Activated CD4-positive, alpha-beta T cell treated with anti-CD3 and anti-CD28 coated beads for 4 hours (primary cell): Measurements from ENCODE around the gene PSMC5.
"Not testable (repeated sequence)": the region's sequence is repeated elsewhere in the genome, so short reads cannot be mapped to it uniquely, and the experiment has no call there.

Experiments
- DNase-seq, 2 donors: peaks; one replicate each; pipeline ENCODE4 v3.0.0-alpha.2; 2020

Gene PSMC5

GRCh38 chr17:63827002-63827800 lies at the start of gene PSMC5, which contains the start of gene FTSJ3:
Gene PSMC5, plus strand, starts transcription at chr17:63827431. Its CDS starts 60 bp downstream, at chr17:63827491.
Gene FTSJ3, minus strand, starts transcription at chr17:63827663. Its CDS starts 761 bp downstream, at chr17:63826902.
- DNase-seq = peak; percentile 92 to 96

DNA sequence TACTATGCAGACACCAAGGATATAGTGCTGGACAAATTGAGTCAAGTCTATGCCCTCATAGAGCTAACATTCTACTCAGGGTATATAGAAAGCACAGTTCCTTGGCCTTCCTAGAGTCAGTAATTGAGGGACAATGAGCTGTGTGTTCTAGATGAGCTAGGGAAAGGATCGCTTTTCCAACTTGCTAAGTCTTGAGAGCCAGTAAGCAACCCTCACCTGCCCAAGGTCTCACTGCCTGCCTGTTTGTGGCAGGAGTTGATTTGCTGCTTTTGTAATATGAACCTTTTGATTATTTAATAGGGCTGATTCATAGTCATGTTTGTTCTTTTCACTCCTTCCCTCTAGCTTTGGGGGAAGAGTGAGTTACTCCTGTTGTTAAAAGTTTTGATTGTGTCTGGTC lies 46.7 kb upstream of the PSMC5 start:
- DNase-seq = no peak

- DNase-seq = no peak
Observed at GRCh38 chr17:63780928-63781327, 46.3 kb upstream of the PSMC5 start.

GRCh38 chr17:63783522-63783921 lies 43.7 kb upstream of the PSMC5 start:
- no peak for DNase-seq

DNA sequence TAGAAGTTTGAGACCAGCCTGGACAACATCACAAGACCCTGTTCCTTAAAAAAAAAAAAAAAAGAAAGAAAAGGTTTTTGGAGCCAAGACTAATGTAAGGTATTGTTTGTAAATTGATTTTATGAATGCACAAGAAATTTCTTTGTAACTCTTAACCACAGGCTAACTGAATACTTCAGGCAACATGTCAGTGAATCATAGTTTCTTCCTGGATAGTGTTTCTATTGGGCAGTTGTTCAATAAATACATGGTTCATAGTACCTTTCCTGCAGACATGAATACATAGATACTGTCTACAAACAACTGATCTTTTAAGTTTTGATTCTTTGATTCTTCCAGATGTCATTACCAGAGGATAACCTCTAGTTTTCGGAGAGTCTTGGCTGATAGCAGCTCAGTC lies 41.7 kb upstream of the PSMC5 start:
- DNase-seq = no peak

DNA sequence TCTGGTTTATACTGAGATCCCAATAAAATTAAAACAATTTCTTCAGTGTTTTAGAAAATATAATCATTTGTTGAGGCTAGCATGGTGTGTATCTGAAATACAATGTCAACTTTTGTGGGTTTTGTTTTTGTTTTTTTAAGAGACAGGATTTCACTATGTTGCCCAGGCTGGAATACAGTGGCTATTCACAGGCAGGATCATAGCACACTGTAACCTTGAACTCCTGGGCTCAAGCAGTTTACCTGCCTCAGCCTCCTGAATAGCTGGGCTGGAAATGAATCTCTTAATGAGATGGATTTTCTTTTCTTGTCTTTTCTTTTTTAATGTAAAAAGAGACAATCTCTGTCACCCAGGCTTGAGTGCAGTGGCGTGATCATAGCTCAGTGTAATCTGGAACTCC lies 41.1 kb upstream of the PSMC5 start:
- no peak for DNase-seq

- DNase-seq = no peak
Observed at GRCh38 chr17:63786971-63787711, 40.1 kb upstream of the PSMC5 start.

GRCh38 chr17:63790057-63790456 lies 37.2 kb upstream of the PSMC5 start:
- DNase-seq = no peak

GRCh38 chr17:63792055-63792729 lies 35.0 kb upstream of the PSMC5 start:
- no peak for DNase-seq

GRCh38 chr17:63796375-63796774 lies 30.9 kb upstream of the PSMC5 start:
- DNase-seq = not testable (repeated sequence)

DNA sequence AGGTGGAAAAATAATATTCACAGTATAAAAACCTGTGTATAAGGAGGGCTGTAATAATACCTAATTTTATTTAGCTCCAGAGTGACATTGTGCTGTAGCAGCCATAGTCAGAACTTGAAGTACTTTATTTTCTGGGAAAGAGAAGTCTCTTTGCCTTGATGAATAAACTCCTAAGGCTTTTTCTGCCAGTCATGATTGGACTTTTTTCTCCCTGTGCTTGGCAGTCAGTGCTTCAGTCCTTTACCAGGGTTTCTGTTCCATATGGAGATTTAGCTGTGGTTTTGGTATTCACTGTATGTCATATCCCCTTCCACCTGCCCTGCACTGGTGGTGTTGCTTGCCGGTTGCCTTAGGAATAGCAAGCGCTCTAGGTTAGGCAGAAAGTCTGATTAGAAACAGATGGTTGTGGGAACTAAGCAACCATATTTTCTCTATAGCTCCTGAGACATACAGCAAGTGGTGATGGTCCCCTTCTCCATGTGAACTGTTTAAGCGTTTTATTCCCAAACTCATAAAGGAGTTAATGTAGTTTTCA lies 28.6 kb upstream of the PSMC5 start:
- DNase-seq = no peak

DNA sequence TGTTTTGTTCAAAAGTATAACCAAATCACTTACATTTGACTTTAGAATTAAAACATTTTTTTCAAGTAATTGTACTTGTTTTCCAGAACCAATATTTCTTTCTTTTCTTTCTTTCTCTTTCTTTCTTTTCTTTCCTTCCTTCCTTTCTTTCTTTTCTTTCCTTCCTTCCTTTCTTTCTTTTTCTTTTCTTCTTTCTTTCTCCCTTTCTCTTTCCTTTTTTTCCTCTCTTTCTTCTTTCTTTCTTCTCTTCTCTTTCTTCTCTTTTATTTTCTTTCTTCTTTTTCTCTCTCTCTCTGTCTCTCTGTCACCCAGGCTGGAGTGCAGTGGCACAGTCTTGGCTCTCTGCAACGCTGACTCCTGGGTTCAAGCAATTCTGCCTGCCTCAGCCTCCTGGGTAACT lies 26.4 kb upstream of the PSMC5 start:
- DNase-seq = no peak

GRCh38 chr17:63804328-63804727 lies 22.9 kb upstream of the PSMC5 start:
- no peak for DNase-seq

- DNase-seq = no peak
Observed at GRCh38 chr17:63805591-63805990, 21.6 kb upstream of the PSMC5 start.

DNA sequence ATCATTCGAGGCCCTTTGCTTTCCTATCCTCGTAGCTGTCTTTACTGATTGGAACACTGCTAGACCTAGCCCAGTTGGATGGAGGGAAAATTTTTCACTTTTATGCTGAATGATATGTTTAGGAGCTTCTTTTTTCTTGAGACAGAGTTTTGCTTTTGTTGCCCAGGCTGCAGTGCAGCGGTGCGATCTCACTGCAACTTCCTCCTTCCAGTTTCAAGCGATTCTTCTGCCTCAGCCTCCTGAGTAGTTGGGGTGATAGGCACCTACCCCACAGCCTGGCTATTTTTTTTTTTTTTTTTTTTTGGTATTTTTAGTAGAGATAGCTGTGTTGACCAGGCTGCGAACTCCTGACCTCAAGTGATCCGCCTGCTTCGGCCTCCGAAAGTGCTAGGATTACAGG lies 17.3 kb upstream of the PSMC5 start:
- DNase-seq = no peak

- no peak for DNase-seq
Observed at GRCh38 chr17:63816123-63816522, 11.1 kb upstream of the PSMC5 start.

- no peak for DNase-seq
Observed at GRCh38 chr17:63816669-63817068, 10.6 kb upstream of the PSMC5 start.

DNA sequence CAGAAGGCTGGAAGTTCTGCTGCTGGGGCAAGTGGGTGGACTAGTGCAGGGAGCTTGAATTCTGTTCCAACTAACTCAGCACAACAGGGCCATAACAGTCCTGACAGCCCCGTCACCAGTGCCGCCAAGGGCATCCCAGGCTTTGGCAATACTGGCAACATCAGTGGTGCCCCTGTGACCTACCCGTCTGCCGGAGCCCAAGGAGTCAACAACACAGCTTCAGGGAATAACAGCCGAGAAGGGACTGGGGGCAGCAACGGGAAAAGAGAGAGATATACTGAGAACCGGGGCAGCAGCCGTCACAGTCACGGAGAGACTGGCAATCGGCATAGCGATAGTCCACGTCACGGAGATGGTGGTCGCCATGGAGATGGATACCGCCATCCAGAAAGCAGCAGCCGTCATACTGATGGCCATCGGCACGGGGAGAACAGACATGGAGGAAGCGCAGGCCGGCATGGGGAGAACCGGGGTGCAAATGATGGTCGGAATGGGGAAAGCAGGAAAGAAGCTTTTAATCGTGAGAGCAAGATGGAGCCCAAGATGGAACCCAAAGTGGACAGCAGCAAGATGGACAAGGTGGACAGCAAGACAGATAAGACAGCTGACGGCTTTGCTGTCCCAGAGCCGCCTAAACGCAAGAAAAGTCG lies 9.4 kb upstream of the PSMC5 start:
- DNase-seq = no peak

- DNase-seq = no peak
Observed at GRCh38 chr17:63819131-63819530, 8.1 kb upstream of the PSMC5 start.

DNA sequence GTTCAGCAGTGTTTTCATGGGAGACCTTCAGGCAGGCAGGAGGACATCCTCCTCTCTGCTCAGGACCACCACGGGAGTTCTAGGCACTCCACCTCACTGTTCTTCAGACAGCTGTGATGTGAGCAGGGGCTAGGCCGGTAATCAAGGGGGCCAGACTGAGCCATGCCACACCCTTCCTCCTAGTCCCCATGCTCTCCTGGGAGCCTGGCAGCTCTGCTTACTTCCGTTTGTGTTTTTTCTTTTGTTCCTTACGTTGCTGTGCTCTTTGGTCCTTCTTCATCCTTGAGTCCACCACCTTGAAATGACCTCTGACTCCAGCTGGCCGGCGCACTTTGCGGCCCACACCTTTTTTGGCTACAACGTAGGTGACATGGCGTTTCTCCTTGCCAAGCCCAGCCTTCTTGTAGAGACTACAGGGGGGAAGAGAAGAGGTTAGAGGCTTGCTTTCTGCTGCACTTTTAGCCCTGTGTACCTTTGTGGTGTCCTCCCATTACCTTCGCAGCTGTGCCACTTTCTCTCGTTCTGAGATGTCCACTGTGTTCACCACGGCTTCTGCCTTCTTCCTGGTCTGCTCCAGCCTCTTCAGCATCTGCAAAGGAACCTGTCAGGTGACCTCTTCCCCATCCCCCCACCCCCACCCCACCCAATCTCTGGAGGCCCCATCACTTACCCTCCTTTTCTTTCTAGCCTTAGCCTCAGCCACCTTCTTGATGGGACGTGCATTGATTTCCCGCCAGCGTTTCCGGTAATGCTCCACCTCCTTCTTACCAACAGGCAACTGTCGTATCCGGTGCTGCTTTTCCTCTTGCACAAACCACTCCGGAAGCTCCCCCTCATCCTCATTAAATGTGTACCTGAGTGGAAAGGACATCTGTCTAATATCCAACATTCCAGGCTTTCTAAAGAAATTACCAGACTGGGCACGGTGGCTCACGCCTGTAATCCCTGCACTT lies 7.4 kb upstream of the PSMC5 start:
- DNase-seq = no peak

- DNase-seq = no peak
Observed at GRCh38 chr17:63820963-63821561, 6.2 kb upstream of the PSMC5 start.
